IMR-90 (cell line): Measurements from ENCODE around the gene SLC6A3. TPM values are rescaled to one million over a fixed set of nuclear protein-coding genes. Genes with fewer than 3 reads are reported as not detected.

ENCODE experiments used
- ATAC-seq: fragments of 200-7000 bp; cut with Tn5 transposase; 2 replicates; pipeline ENCODE4 v1.9.1; 2020; ENCODE audit warnings: low read depth, mild to moderate bottlenecking, moderate library complexity
- BruUV-seq: library from RNA; stranded (reverse); fragments of 400-500 nt; replicated peaks from 2 replicates; lab custom pipeline; 2021; lab: Mats Ljungman, UMichigan
- CTCF ChIA-PET: fragments of 300-600 bp; formaldehyde crosslinking; extraction: SDS; loops from one replicate; lab custom pipeline; 2021; ENCODE audit warnings: antibody characterized with exemption; lab: Yijun Ruan, JAX
- POLR2A ChIA-PET: fragments of 300-600 bp; sonication (Branson Sonifier 250); formaldehyde crosslinking; loops from one replicate; lab custom pipeline; 2022; ENCODE audit warnings: antibody characterized with exemption; ENCODE audit not compliant: unreplicated experiment; lab: Charles Lee
- DNase-seq: peaks from one replicate; pipeline ENCODE4 v3.0.0; 2013
- H2AFZ ChIP-seq: replicated peaks from 2 replicates; pipeline ENCODE3; 2013; ENCODE audit warnings: low read length, mild to moderate bottlenecking; ENCODE audit not compliant: poor library complexity
- H2AK5ac ChIP-seq: 2 replicates; pipeline ENCODE4 v1.6.1; 2013; ENCODE audit warnings: low read depth, low read length, inconsistent platforms
- H2AK9ac ChIP-seq: replicated peaks from 2 replicates; pipeline ENCODE3; 2013; ENCODE audit warnings: mild to moderate bottlenecking, low read depth, low read length, moderate library complexity; ENCODE audit not compliant: poor library complexity
- H2BK120ac ChIP-seq: 2 replicates; pipeline ENCODE4 v1.6.1; 2013; ENCODE audit warnings: low read depth, low read length, inconsistent platforms
- H2BK15ac ChIP-seq: 3 replicates; pipeline ENCODE4 v1.6.1; 2013; ENCODE audit warnings: low read depth, low read length, inconsistent platforms
- H2BK20ac ChIP-seq: 2 replicates; pipeline ENCODE4 v1.6.1; 2013; ENCODE audit warnings: low read depth, mild to moderate bottlenecking, inconsistent platforms, low read length, moderate library complexity
- H2BK5ac ChIP-seq: 2 replicates; pipeline ENCODE4 v1.6.1; 2013; ENCODE audit warnings: mild to moderate bottlenecking, low read depth, low read length, inconsistent platforms; ENCODE audit not compliant: poor library complexity, severe bottlenecking
- H3K14ac ChIP-seq: replicated peaks from 2 replicates; pipeline ENCODE4 v1.6.1; 2013; ENCODE audit warnings: low read depth, low read length, inconsistent platforms
- H3K18ac ChIP-seq: 2 replicates; pipeline ENCODE4 v1.6.1; 2013; ENCODE audit warnings: low read depth, low read length, control low read depth
- H3K23ac ChIP-seq: 2 replicates; pipeline ENCODE4 v1.6.1; 2013; ENCODE audit warnings: low read depth, low read length, inconsistent platforms
- H3K27ac ChIP-seq: 2 replicates; pipeline ENCODE4 v1.5.1; 2013; ENCODE audit warnings: mild to moderate bottlenecking, control low read depth, low read length; ENCODE audit not compliant: insufficient read depth
- H3K27me3 ChIP-seq: 2 replicates; pipeline ENCODE4 v1.6.1; 2013; ENCODE audit warnings: low read length; ENCODE audit not compliant: control insufficient read depth, insufficient read depth
- H3K36me3 ChIP-seq: 2 replicates; pipeline ENCODE4 v1.6.1; 2013; ENCODE audit warnings: low read length, mixed read lengths; ENCODE audit not compliant: control insufficient read depth, insufficient read depth
- H3K4ac ChIP-seq: 2 replicates; pipeline ENCODE4 v1.6.1; 2013; ENCODE audit warnings: low read depth, low read length, inconsistent platforms
- H3K4me1 ChIP-seq: 2 replicates; pipeline ENCODE4 v1.6.1; 2013; ENCODE audit warnings: low read length, mixed read lengths; ENCODE audit not compliant: control insufficient read depth, insufficient read depth
- H3K4me2 ChIP-seq: 2 replicates; pipeline ENCODE4 v1.6.1; 2013; ENCODE audit warnings: low read depth, mild to moderate bottlenecking, control low read depth, low read length, moderate library complexity
- H3K4me3 ChIP-seq: 2 replicates; pipeline ENCODE4 v1.5.1; 2013; ENCODE audit warnings: low read depth, mild to moderate bottlenecking, control low read depth, low read length, moderate library complexity; ENCODE audit not compliant: insufficient read depth
- H3K56ac ChIP-seq: 2 replicates; pipeline ENCODE4 v1.6.1; 2013; ENCODE audit warnings: low read length, inconsistent platforms; ENCODE audit not compliant: insufficient read depth; ENCODE audit errors: extremely low read depth
- H3K79me1 ChIP-seq, 2 experiments: 2 replicates each; pipeline ENCODE4 v1.6.1; 2013; ENCODE audit warnings: low read length in 2 of 2, inconsistent platforms in 1 of 2, low read depth in 1 of 2
- H3K9ac ChIP-seq: 2 replicates; pipeline ENCODE4 v1.6.1; 2013; ENCODE audit warnings: low read depth, low read length, control low read depth
- H3K9me1 ChIP-seq: 2 replicates; pipeline ENCODE4 v1.6.1; 2013; ENCODE audit warnings: low read length, inconsistent platforms; ENCODE audit not compliant: insufficient read depth
- H3K9me3 ChIP-seq: 2 replicates; pipeline ENCODE4 v1.6.1; 2013; ENCODE audit warnings: low read length; ENCODE audit not compliant: control insufficient read depth, insufficient read depth
- H4K20me1 ChIP-seq: 2 replicates; pipeline ENCODE4 v1.6.1; 2013; ENCODE audit warnings: low read length, inconsistent platforms; ENCODE audit not compliant: insufficient read depth
- H4K5ac ChIP-seq: 2 replicates; pipeline ENCODE4 v1.6.1; 2013; ENCODE audit warnings: mild to moderate bottlenecking, low read depth, low read length, control low read depth
- H4K8ac ChIP-seq, 2 experiments: 2 replicates each; pipeline ENCODE4 v1.6.1; 2013; ENCODE audit warnings: low read depth in 2 of 2, low read length in 2 of 2, control low read depth in 1 of 2, inconsistent platforms in 1 of 2
- H4K91ac ChIP-seq: 2 replicates; pipeline ENCODE4 v1.6.1; 2013; ENCODE audit warnings: low read depth, low read length, inconsistent platforms; ENCODE audit not compliant: insufficient read depth
- BHLHE40 ChIP-seq: fragments of 150-350 bp; IDR thresholded peaks from 2 replicates; pipeline ENCODE4 v1.6.1; 2016; ENCODE audit warnings: mild to moderate bottlenecking, low read depth, low read length
- CEBPB ChIP-seq: IDR thresholded peaks from 2 replicates; pipeline ENCODE4 v1.6.1; 2012; ENCODE audit warnings: low read depth, low read length, improper control_type of control experiment
- CHD1 ChIP-seq: IDR thresholded peaks from 2 replicates; pipeline ENCODE4 v1.6.1; 2012; ENCODE audit warnings: low read depth, low read length, improper control_type of control experiment
- CTCF ChIP-seq: conservative IDR thresholded peaks from 2 replicates; pipeline ENCODE4 v1.5.1; 2012; ENCODE audit warnings: mild to moderate bottlenecking, low read depth, low read length, improper control_type of control experiment
- ELK1 ChIP-seq: fragments of 150-350 bp; IDR thresholded peaks from 2 replicates; pipeline ENCODE4 v1.6.1; 2016; ENCODE audit warnings: low read depth, mild to moderate bottlenecking, low read length, moderate library complexity, borderline replicate concordance
- FOS ChIP-seq: fragments of 150-350 bp; IDR thresholded peaks from 2 replicates; pipeline ENCODE4 v1.6.1; 2016; ENCODE audit warnings: low read depth, low read length
- MAFK ChIP-seq: IDR thresholded peaks from 2 replicates; pipeline ENCODE4 v1.6.1; 2012; ENCODE audit warnings: low read depth, low read length, improper control_type of control experiment
- MAZ ChIP-seq: IDR thresholded peaks from 2 replicates; pipeline ENCODE4 v1.6.1; 2012; ENCODE audit warnings: low read depth, mild to moderate bottlenecking, low read length, improper control_type of control experiment, moderate library complexity, borderline replicate concordance
- MXI1 ChIP-seq: IDR thresholded peaks from 2 replicates; pipeline ENCODE4 v1.6.1; 2012; ENCODE audit warnings: low read depth, mild to moderate bottlenecking, low read length, moderate library complexity, borderline replicate concordance
- NFE2L2 ChIP-seq: fragments of 150-350 bp; IDR thresholded peaks from 2 replicates; pipeline ENCODE4 v1.6.1; 2016; ENCODE audit warnings: low read depth, mild to moderate bottlenecking, low read length
- POLR2A ChIP-seq: IDR thresholded peaks from 2 replicates; pipeline ENCODE4 v1.6.1; 2012; ENCODE audit warnings: mild to moderate bottlenecking, low read depth, low read length
- RAD21 ChIP-seq: IDR thresholded peaks from 2 replicates; pipeline ENCODE4 v1.6.1; 2012; ENCODE audit warnings: low read length, improper control_type of control experiment
- RCOR1 ChIP-seq: IDR thresholded peaks from 2 replicates; pipeline ENCODE4 v1.6.1; 2012; ENCODE audit warnings: mild to moderate bottlenecking, low read length, improper control_type of control experiment; ENCODE audit not compliant: insufficient replicate concordance
- RFX5 ChIP-seq: IDR thresholded peaks from 2 replicates; pipeline ENCODE4 v1.8.0; 2012; ENCODE audit warnings: low read depth, mild to moderate bottlenecking, low read length, moderate library complexity
- SMC3 ChIP-seq: fragments of 150-350 bp; IDR thresholded peaks from 2 replicates; pipeline ENCODE4 v1.6.1; 2016; ENCODE audit warnings: low read depth, mild to moderate bottlenecking, antibody characterized with exemption, low read length, moderate library complexity
- USF2 ChIP-seq: fragments of 150-350 bp; IDR thresholded peaks from 2 replicates; pipeline ENCODE4 v1.6.1; 2017; ENCODE audit warnings: mild to moderate bottlenecking, antibody characterized with exemption, low read length, low read depth
- WGBS, 2 experiments: methylation state at CpG; one replicate each; pipeline versions ENCODE4 v1.1.5 to v1.1.7; 2013; ENCODE audit warnings: missing lambda C conversion rate in 2 of 2; ENCODE audit not compliant: insufficient read length in 1 of 2; ENCODE audit errors: extremely low coverage in 2 of 2; 5-methylcytosine and 5-hydroxymethylcytosine counted together
- dilution Hi-C: fragments of 300-500 bp; cut with HindIII; formaldehyde crosslinking; loops from one replicate; pipeline ENCODE4 v1.14.3; 2018; ENCODE audit warnings: low sequenced_read_pairs; ENCODE audit not compliant: unreplicated experiment
- in situ Hi-C: fragments of 300-500 bp; cut with MboI; formaldehyde crosslinking; loops from 3 replicates; pipeline ENCODE4 v1.14.3; 2019; ENCODE audit warnings: low sequenced_read_pairs, inconsistent platforms, mixed read lengths
- intact Hi-C: fragments of 100-400 bp; cut with micrococcal nuclease; formaldehyde crosslinking; loops from 2 replicates; pipeline ENCODE4 v1.10.0; 2022
- polyA plus RNA-seq, 3 experiments: library from polyadenylated mRNA; depleted of rRNA; stranded (reverse); fragments of >200 nt; gene quantifications; 2 replicates each; pipeline ENCODE4 v1.2.3, GENCODE V29; 2012; ENCODE audit warnings: low replicate concordance in 1 of 3
- total RNA-seq: library from RNA; depleted of rRNA; stranded (reverse); fragments of >200 nt; gene quantifications from 2 replicates; pipeline ENCODE4 v1.2.3, GENCODE V29; 2012

SLC6A3 gene
- total and polyA plus RNA-seq, 2 of the 4 experiments (the other 2 are of a cell fraction), result not detected

GRCh38 chr5:1429066-1429465 is 16.2 kb downstream of the SLC6A3 start:
- no TSS peak for BruUV-seq
- Histone ChIP-seq H4K5ac (no peak overlapping the region), H3K14ac (no peak overlapping the region), H3K4ac (no peak overlapping the region), H3K9me1 (no peaks in the 10 kb centered on the region), H3K27ac (no peak overlapping the region), H2BK120ac (no peak overlapping the region), H3K9ac (no peak overlapping the region), H3K9me3 (peaks cover 30% of the 10 kb centered on the region), H3K4me3 (no peak overlapping the region), H3K36me3 (no peaks in the 10 kb centered on the region), H3K27me3 (no peaks in the 10 kb centered on the region), H2BK5ac (no peak overlapping the region), H2BK20ac (no peak overlapping the region), H4K8ac (no peak overlapping the region), H3K4me1 (no peaks in the 10 kb centered on the region), H3K4me2 (no peak overlapping the region), H3K23ac (no peak overlapping the region), H2AK9ac (no peak overlapping the region), H3K56ac (no peak overlapping the region), H3K79me1 (no peaks in the 10 kb centered on the region), H2AFZ (no peak overlapping the region), H2BK15ac (no peak overlapping the region), H4K91ac (no peak overlapping the region), H3K18ac (no peak overlapping the region), H2AK5ac (no peak overlapping the region), H4K20me1 (no peaks in the 10 kb centered on the region)
- intact Hi-C loops, result no loop called here
- dilution Hi-C loops, result no loop called here
- TF ChIP-seq CEBPB (no peak), SMC3 (no peak), RFX5 (no peak), BHLHE40 (no peak), MAFK (no peak), CHD1 (no peak), USF2 (no peak), MXI1 (no peak), NFE2L2 (no peak), MAZ (no peak), RAD21 (no peak), RCOR1 (no peak), CTCF (no peak), POLR2A (no peak), ELK1 (no peak), FOS (no peak)
- ATAC-seq (no peak), DNase-seq (no peak)
- in situ Hi-C loops, result no loop called here
- 80% methylated on average over 2 of the region's 7 CpGs; no CpG with 5 or more reads in 1 of the 2 experiments for WGBS, 2 experiments
- ChIA-PET POLR2A (no interaction called here), CTCF (no interaction called here)
